HG03575 (cell line): ENCODE measurements around the gene ELOVL6.
A peak's percentile ranks its signal among the peaks of the same experiment; 100 is the strongest.

Source experiments
- ATAC-seq: cut with Tn5 transposase; IDR thresholded peaks from one replicate; pipeline ENCODE4 v1.9.1; 2021; ENCODE audit not compliant: unreplicated experiment, insufficient number of reproducible peaks, low FRiP score; ENCODE audit errors: extremely low read depth

Gene ELOVL6

DNA sequence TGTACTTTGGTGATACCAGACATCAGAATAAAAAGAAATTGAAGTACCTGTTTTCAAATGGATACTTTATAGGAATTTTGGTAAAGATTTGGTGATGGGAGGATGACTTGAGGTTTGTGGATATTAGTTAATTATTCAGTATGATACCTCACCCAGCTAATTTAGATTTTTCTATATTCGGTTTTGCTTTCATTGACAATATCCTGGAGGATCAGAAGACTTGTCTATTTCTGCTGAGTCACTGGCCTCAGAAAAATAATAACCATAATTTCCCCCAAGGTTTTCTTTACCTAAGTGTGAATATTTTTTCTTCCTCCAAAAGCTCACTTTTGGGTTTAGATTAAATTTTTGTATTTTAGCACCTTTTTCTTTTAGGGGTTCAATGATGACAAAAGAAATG lies 185.5 kb downstream of the ELOVL6 start:
- no peak for ATAC-seq

DNA sequence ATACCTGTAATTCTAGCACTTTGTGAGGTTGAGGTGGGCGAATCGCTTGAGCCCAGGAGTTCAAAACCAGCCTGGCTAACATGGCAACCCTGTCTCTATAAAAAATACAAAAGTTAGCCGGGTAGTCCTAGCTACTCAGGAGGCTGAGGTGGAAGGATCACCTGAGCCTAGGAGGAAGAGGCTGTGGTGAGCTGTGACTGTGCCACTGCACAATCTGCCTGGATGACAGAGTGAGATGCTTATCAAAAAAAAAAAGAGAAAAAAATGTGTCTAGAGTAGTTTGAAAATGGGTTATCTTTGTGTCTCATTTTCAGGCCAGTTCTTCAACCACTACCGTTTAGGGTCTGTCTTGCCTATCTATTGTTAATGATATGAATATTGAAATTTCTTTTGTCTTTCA lies 187.6 kb downstream of the ELOVL6 start:
- no peak for ATAC-seq

DNA sequence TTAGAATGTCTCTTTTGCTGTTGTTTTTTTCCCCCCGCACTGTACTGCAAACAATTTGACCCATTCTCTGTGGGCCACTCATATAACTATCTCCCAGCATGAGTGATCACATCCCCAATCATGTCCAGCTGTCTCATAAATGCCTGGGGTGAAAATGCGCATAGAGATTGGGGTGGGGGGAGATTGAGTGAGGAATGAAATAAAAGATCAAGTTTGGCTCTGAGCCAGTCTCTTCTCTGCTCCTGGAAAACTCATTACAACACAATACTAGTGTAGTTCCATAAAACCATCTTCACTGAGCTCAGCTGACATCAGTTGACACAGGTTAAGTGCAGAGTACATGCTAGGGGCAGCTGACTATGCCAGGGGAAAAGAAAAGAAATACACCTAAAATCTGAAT lies 188.9 kb downstream of the ELOVL6 start:
- no peak for ATAC-seq

DNA sequence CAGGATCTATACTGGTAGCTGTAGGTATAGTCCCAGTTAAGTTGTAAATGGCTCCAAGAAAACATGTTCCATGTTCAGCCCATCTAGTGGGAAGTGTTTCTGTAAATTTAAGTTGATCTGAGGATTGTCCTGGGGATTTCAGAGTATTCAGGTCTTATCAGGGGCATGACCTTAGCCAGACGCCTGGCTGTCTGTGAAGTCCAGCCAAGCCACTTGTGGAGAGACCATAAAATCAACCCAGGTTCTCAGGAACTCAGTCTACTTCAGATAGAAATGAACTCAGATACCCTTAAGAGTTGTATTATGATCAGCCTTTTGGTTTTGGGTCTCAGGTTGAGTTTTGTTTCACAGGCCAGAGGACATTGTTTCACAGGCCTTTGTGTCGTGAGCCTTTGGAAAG lies 189.9 kb downstream of the ELOVL6 start:
- no peak for ATAC-seq

- ATAC-seq, result no peak
These were observed 191.2 kb downstream of the ELOVL6 start for GRCh38 chr4:110007217-110007616.

- peak; percentile 69 for ATAC-seq
These were observed 192.9 kb downstream of the ELOVL6 start for GRCh38 chr4:110005461-110006056.

DNA sequence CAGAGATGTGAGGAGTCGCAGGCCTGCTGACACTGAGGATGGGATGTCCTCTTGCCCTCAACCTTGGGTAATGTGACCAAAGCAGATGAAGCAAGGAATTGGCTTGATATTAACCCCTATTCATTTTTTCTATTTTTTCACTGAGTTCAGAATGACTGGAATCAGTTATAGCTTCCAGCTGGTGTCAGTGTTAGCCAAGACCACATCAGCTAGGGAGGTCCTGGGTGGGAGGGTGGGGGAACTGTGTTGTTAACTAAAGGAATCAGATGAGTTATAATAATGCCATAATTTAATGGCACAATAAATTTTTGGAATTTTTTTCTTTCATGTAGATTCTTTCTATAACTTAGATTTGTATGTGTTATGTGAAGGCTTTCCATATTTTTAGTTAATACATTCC lies 193.9 kb downstream of the ELOVL6 start:
- no peak for ATAC-seq

- ATAC-seq, result no peak
These were observed 194.8 kb downstream of the ELOVL6 start for GRCh38 chr4:110003401-110004187.

DNA sequence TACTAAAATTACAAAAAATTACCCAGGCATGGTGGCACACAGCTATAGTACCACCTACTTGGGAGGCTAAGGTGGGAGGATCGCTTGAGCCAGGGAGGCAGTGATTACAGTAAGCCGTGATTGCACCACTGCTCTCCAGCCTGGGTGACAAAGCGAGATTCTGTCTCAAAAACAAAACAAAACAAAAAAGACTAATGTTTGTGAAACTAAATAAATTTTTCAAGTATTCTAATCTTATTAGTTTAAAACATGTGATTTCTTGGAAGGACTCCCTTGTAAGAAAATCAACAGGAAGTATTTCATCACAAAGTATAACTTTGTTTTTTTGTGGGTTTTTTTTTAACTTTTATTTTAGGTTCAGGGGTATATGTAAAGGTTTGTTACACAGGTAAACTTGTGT lies 196.1 kb downstream of the ELOVL6 start:
- ATAC-seq, result no peak

DNA sequence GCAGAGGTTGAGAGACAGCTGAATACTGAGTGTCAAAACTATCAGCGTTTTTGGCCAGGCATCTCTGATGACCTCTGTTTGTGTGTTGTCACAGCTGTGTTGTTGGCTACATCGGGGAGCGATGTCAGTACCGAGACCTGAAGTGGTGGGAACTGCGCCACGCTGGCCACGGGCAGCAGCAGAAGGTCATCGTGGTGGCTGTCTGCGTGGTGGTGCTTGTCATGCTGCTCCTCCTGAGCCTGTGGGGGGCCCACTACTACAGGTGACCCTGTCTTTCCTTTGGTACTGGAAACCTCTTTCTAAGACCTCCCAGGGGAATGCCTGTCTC lies 198.9 kb downstream of the ELOVL6 start:
- ATAC-seq, result no peak

- ATAC-seq, result no peak
These were observed 199.4 kb downstream of the ELOVL6 start for GRCh38 chr4:109998867-109999584.

DNA sequence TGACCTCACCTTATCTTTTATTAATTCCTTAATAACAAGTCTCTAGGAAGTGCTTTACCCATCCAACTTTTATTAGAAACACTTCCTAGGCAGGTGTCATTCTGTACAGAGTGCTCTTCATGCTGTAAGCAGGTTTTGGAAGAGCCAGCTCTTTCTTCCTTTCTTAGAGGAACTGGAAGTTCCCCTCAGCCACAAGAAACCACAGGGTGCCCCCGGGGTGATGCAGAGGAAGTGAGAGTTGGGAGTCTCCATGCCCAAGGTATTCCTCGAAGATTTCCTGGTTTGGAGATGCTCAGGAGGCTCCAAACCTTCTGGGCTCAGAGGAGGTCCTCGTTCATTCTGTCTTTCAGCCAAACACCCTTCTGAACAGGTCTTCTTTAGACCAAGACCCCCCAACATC lies 201.9 kb downstream of the ELOVL6 start:
- no peak for ATAC-seq
